Measurements from ENCODE around the gene MOV10L1. TPM values are rescaled to one million over a fixed set of nuclear protein-coding genes. Genes with fewer than 3 reads are reported as not detected.

MOV10L1 gene
- total and polyA plus RNA-seq, 2 experiments from 2014 or later, result 0.73 to 1.8 TPM

- DNase-seq (ENCODE audit: low spot score) (no peak), ATAC-seq (no peak)
- H3K27ac ChIP-seq (ENCODE audit: low read depth), result no peak overlapping the region
- TF ChIP-seq ETS1 (IDR thresholded peaks at IDR 0.05) (no peak), EZH2 (IDR thresholded peaks at IDR 0.05; ENCODE audit: low read depth, unreplicated experiment) (no peak), JUNB (IDR thresholded peaks at IDR 0.05; ENCODE audit: unreplicated experiment) (no peak), ZNF462 (CRISPR knock-in tag; IDR thresholded peaks at IDR 0.05) (no peak), EZH2phosphoT487 (IDR thresholded peaks at IDR 0.05; ENCODE audit: unreplicated experiment) (no peak), CREB1 (CRISPR knock-in tag; IDR thresholded peaks at IDR 0.05; ENCODE audit: low read depth) (no peak), NANOG (IDR thresholded peaks at IDR 0.05; ENCODE audit: borderline replicate concordance) (no peak), POLR2AphosphoS5 (IDR thresholded peaks at IDR 0.05; ENCODE audit: low read depth) (no peak), ZNF114 (CRISPR knock-in tag; IDR thresholded peaks at IDR 0.05) (no peak), ZNF331 (CRISPR knock-in tag; IDR thresholded peaks at IDR 0.05; ENCODE audit: low read depth) (no peak), STAT1 (IDR thresholded peaks at IDR 0.05; ENCODE audit: unreplicated experiment) (no peak), REST (IDR thresholded peaks at IDR 0.05; ENCODE audit: unreplicated experiment) (no peak), CTCF (conservative IDR thresholded peaks at IDR 0.05; ENCODE audit: low read depth in 2 of 2) (no peak)
- H3K27me3 ChIP-seq (ENCODE audit: insufficient read depth), result peaks cover 2% of the 10 kb centered on the region; the same call in 1 of the 2 replicates
- peaks cover 4% of the 10 kb centered on the region; the same call in 1 of the 3 replicates for H3K36me3 Mint-ChIP-seq (ENCODE audit: low read depth)
- H3K4me2 ChIP-seq, result no peak overlapping the region
- H3K4me3 ChIP-seq, result no peak overlapping the region
- H3K79me2 ChIP-seq (replicated peaks; ENCODE audit: insufficient read depth), result no peaks in the 10 kb centered on the region
- no peaks in the 10 kb centered on the region for H3K9me3 Mint-ChIP-seq
- H3K27me3 Mint-ChIP-seq (ENCODE audit: insufficient read depth, low read depth, poor library complexity), result peaks cover 11% of the 10 kb centered on the region
- no peak overlapping the region for H3K4me3 Mint-ChIP-seq
- no peaks in the 10 kb centered on the region for H4K20me1 ChIP-seq (replicated peaks; ENCODE audit: insufficient read depth)
- no peaks in the 10 kb centered on the region for H3K36me3 ChIP-seq (ENCODE audit: insufficient read depth)
- H3K4me1 Mint-ChIP-seq, result peaks cover 2% of the 10 kb centered on the region
- no peak overlapping the region for H2AFZ ChIP-seq
- H3K9me2 ChIP-seq (ENCODE audit: insufficient read depth), result no peaks in the 10 kb centered on the region
- no peaks in the 10 kb centered on the region for H3F3A ChIP-seq (replicated peaks; ENCODE audit: low read depth)
- 0 out of 2 replicates have a peak, but pooled peaks cover 4% of the 10 kb centered on the region for H3K4me1 ChIP-seq (ENCODE audit: insufficient read depth)
- no peak overlapping the region for H3K27ac Mint-ChIP-seq
Observed at GRCh38 chr22:50175921-50176849, 86.4 kb downstream of the MOV10L1 start.

Data from GM23338 (cell line).